GDM1 (cell line): ENCODE data around the gene VWA5B1.

Experiments used
- DNase-seq: peaks from one replicate; lab custom pipeline; 2025; lab: John Stamatoyannopoulos, UW

The VWA5B1 gene

GRCh38 chr1:20367626-20368025 lies 77.0 kb downstream of the VWA5B1 start:
- DNase-seq, result no peak

GRCh38 chr1:20368866-20369470 lies 78.3 kb downstream of the VWA5B1 start:
- no peak for DNase-seq

GRCh38 chr1:20370698-20371097 lies 80.0 kb downstream of the VWA5B1 start:
- DNase-seq, result no peak

GRCh38 chr1:20371411-20371810 lies 80.7 kb downstream of the VWA5B1 start:
- DNase-seq, result no peak

- DNase-seq, result no peak
Observed at GRCh38 chr1:20371883-20372282, 81.2 kb downstream of the VWA5B1 start.

- no peak for DNase-seq
Observed at GRCh38 chr1:20372676-20373075, 82.0 kb downstream of the VWA5B1 start.

- no peak for DNase-seq
Observed at GRCh38 chr1:20373286-20373685, 82.6 kb downstream of the VWA5B1 start.

- DNase-seq, result no peak
Observed at GRCh38 chr1:20373764-20374163, 83.1 kb downstream of the VWA5B1 start.

GRCh38 chr1:20375563-20375962 lies 84.9 kb downstream of the VWA5B1 start:
- DNase-seq, result no peak

- DNase-seq, result no peak
Observed at GRCh38 chr1:20376171-20376570, 85.5 kb downstream of the VWA5B1 start.

- no peak for DNase-seq
Observed at GRCh38 chr1:20376880-20377494, 86.3 kb downstream of the VWA5B1 start.

GRCh38 chr1:20377516-20378270 lies 87.0 kb downstream of the VWA5B1 start:
- no peak for DNase-seq

- no peak for DNase-seq
Observed at GRCh38 chr1:20379075-20379474, 88.4 kb downstream of the VWA5B1 start.

GRCh38 chr1:20380175-20380574 lies 89.5 kb downstream of the VWA5B1 start:
- DNase-seq, result no peak

GRCh38 chr1:20380616-20381035 lies 90.0 kb downstream of the VWA5B1 start:
- DNase-seq, result no peak

- no peak for DNase-seq
Observed at GRCh38 chr1:20381045-20381641, 90.5 kb downstream of the VWA5B1 start.

- DNase-seq, result no peak
Observed at GRCh38 chr1:20381961-20382360, 91.3 kb downstream of the VWA5B1 start.

GRCh38 chr1:20382711-20383110 lies 92.0 kb downstream of the VWA5B1 start:
- DNase-seq, result no peak

- DNase-seq, result no peak
Observed at GRCh38 chr1:20383631-20384030, 93.0 kb downstream of the VWA5B1 start.

- no peak for DNase-seq
Observed at GRCh38 chr1:20385630-20386029, 95.0 kb downstream of the VWA5B1 start.

GRCh38 chr1:20386323-20387081 lies 95.8 kb downstream of the VWA5B1 start:
- no peak for DNase-seq

- no peak for DNase-seq
Observed at GRCh38 chr1:20389571-20389970, 98.9 kb downstream of the VWA5B1 start.
